ENCODE results near the gene SRI. TPM values are rescaled to one million over a fixed set of nuclear protein-coding genes. Genes with fewer than 3 reads are reported as not detected.

Gene SRI
- polyA plus RNA-seq, 1 experiment = 171 TPM

DNA sequence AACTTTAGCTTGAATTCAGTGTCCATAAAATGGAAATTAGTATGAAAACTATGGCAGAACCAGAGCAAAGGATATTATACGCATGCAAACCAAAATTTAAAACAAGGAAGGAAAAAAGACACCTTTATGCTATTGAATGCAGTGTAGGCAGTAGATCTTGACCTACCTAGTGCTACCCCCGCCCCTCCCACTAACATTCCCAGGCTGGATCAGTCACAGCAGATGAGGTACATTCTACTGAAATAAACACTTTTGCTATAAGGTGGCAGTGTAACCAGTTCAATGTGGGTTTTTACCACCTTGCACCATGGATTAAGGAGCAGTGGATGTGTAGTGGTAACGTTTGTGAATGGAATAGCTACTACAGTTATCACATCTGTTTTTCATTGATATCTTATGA, 27.9 kb downstream of the SRI start:
- POLR2A ChIA-PET = no interaction called here
- DNase-seq (ENCODE audit: low read depth, low spot score) = no peak
- CTCF ChIA-PET = interaction anchor here (1.0 kb wide), 1 partner anchor 23 kb away, joined by 3 read pairs; no protein-coding TSS in a partner anchor
- H3K27ac ChIP-seq (ENCODE audit: low read depth, low read length) = no peak overlapping the region
- no peak overlapping the region for H3K4me3 ChIP-seq (ENCODE audit: low read depth, low read length)
- TF ChIP-seq, protein P1, sequence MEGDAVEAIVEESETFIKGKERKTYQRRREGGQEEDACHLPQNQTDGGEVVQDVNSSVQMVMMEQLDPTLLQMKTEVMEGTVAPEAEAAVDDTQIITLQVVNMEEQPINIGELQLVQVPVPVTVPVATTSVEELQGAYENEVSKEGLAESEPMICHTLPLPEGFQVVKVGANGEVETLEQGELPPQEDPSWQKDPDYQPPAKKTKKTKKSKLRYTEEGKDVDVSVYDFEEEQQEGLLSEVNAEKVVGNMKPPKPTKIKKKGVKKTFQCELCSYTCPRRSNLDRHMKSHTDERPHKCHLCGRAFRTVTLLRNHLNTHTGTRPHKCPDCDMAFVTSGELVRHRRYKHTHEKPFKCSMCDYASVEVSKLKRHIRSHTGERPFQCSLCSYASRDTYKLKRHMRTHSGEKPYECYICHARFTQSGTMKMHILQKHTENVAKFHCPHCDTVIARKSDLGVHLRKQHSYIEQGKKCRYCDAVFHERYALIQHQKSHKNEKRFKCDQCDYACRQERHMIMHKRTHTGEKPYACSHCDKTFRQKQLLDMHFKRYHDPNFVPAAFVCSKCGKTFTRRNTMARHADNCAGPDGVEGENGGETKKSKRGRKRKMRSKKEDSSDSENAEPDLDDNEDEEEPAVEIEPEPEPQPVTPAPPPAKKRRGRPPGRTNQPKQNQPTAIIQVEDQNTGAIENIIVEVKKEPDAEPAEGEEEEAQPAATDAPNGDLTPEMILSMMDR (IDR thresholded peaks at IDR 0.05; ENCODE audit: low read depth, low read length) = no peak
- H3K27me3 ChIP-seq (ENCODE audit: control insufficient read depth, insufficient read depth, low read length) = no peaks in the 10 kb centered on the region
- no peaks in the 10 kb centered on the region for H3K9me3 ChIP-seq (ENCODE audit: control insufficient read depth, insufficient read depth, low read length)

DNA sequence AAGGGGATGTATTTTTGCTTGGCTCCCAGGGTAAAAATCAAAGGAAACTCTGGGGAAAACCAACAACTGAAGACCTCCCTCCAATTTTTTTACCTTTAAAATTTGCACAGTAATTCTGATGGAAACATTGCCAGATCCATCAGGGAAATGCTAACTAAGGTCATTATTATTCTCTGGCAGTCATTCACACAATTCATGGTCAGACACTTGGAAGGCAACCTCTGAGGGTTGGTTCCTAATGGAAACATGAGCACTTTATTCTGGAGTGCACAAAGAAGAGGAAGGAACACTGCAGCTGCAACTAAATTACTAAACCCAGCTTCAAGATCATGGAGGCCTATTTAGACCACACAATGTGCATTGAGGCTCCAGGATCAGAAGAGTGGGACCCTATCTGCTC, 34.2 kb downstream of the SRI start:
- Histone ChIP-seq H3K9me3 (ENCODE audit: control insufficient read depth, insufficient read depth, low read length) (no peaks in the 10 kb centered on the region), H3K4me3 (ENCODE audit: low read depth, low read length) (no peak overlapping the region), H3K27me3 (ENCODE audit: control insufficient read depth, insufficient read depth, low read length) (no peaks in the 10 kb centered on the region), H3K27ac (ENCODE audit: low read depth, low read length) (no peak overlapping the region)
- DNase-seq (ENCODE audit: low read depth, low spot score) = no peak
- TF ChIP-seq, protein P1 (IDR thresholded peaks at IDR 0.05; ENCODE audit: low read depth, low read length) = no peak
- ChIA-PET CTCF (interaction anchor here (2.8 kb wide), 1 partner anchor 16 kb away, joined by 12 read pairs; no protein-coding TSS in a partner anchor), POLR2A (no interaction called here)

DNA sequence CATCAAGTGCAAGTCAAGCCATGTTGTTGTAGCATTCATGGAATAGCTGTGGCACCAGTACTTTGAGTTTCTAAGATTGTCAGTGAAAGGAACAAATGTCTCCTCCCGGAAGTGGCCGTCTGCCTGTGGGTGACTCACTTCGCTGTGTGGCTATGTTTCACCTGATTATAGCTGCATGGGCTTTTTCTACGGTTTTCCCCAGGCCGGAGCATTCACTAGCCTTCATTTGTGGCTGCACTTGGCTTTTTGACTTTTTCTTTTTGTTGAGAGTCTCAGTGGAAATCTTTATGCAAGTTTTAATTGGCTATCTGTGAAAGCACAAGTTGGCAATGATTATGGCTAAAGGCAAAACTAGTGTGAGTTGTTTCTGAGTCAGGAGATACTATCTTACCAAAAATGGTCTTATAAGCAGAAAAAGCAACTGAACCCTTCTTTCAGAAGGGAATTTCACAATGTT, 35.0 kb downstream of the SRI start:
- CTCF ChIA-PET = interaction anchor here (2.8 kb wide), 1 partner anchor 15 kb away, joined by 12 read pairs; no protein-coding TSS in a partner anchor

DNA sequence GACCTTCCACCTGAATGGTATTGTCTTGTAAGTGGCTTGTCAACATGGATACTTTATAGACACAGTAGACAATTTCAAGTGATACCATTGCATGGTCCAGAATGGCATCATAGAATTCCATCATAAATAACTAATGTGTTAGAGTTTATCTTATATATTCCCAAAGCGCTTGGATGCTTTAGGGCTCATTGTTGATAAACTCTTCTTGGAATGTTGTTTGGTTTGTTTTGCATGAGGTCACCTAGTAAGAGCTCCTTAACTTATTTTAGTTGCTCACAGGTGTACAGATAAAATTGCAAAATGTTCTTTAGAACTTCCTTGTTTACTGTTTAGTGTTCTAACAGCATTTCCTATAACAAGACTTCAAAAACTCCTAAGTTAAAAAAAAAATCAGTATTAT, 36.8 kb downstream of the SRI start:
- no peak overlapping the region for H3K27ac ChIP-seq (ENCODE audit: low read depth, low read length)
- CTCF ChIA-PET = no interaction called here
- no peak overlapping the region for H3K4me3 ChIP-seq (ENCODE audit: low read depth, low read length)
- no peaks in the 10 kb centered on the region for H3K27me3 ChIP-seq (ENCODE audit: control insufficient read depth, insufficient read depth, low read length)
- TF ChIP-seq, protein P1 (IDR thresholded peaks at IDR 0.05; ENCODE audit: low read depth, low read length) = no peak
- DNase-seq (ENCODE audit: low read depth, low spot score) = no peak
- H3K9me3 ChIP-seq (ENCODE audit: control insufficient read depth, insufficient read depth, low read length) = no peaks in the 10 kb centered on the region
- POLR2A ChIA-PET = no interaction called here

More for the DNA sequence above, 35.0 kb downstream of the SRI start:
- no peaks in the 10 kb centered on the region for H3K27me3 ChIP-seq (ENCODE audit: control insufficient read depth, insufficient read depth, low read length)
- POLR2A ChIA-PET = no interaction called here
- H3K9me3 ChIP-seq (ENCODE audit: control insufficient read depth, insufficient read depth, low read length) = no peaks in the 10 kb centered on the region
- no peak for DNase-seq (ENCODE audit: low read depth, low spot score)
- H3K27ac ChIP-seq (ENCODE audit: low read depth, low read length) = no peak overlapping the region
- H3K4me3 ChIP-seq (ENCODE audit: low read depth, low read length) = no peak overlapping the region
- TF ChIP-seq, protein P1 (IDR thresholded peaks at IDR 0.05; ENCODE audit: low read depth, low read length) = no peak

DNA sequence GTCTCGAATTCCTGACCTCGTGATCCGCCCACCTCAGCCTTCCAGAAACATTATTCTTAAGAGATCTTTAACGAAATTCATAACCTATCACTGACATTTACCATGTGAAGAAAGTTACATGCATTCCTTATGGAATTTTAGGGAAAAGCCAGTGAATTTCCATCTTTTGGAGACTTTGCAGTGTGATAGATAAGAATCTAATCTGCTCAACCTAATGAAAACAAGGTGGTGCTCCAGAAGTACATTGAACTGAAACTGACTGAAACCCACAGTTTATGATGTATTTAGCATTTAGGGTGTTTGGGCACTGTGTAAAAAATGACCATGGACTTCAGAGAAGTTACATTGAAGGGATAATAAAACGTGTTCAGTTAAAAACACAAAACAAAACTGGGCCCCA, 43.6 kb downstream of the SRI start:
- ChIA-PET CTCF (no interaction called here), POLR2A (no interaction called here)
- Histone ChIP-seq H3K4me3 (ENCODE audit: low read depth, low read length) (no peak overlapping the region), H3K27me3 (ENCODE audit: control insufficient read depth, insufficient read depth, low read length) (no peaks in the 10 kb centered on the region), H3K9me3 (ENCODE audit: control insufficient read depth, insufficient read depth, low read length) (no peaks in the 10 kb centered on the region), H3K27ac (ENCODE audit: low read depth, low read length) (no peak overlapping the region)
- TF ChIP-seq, protein P1 (IDR thresholded peaks at IDR 0.05; ENCODE audit: low read depth, low read length) = no peak
- DNase-seq (ENCODE audit: low read depth, low spot score) = no peak
